DMS114 treated with DMSO at 0.1 percent for 48 hours (cell line): Measurements from ENCODE around the gene HIVEP2.

Experiments
- DNase-seq: peaks from one replicate; lab custom pipeline; 2025; ENCODE audit not compliant: unreplicated experiment; lab: John Stamatoyannopoulos, UW

HIVEP2 gene

DNA sequence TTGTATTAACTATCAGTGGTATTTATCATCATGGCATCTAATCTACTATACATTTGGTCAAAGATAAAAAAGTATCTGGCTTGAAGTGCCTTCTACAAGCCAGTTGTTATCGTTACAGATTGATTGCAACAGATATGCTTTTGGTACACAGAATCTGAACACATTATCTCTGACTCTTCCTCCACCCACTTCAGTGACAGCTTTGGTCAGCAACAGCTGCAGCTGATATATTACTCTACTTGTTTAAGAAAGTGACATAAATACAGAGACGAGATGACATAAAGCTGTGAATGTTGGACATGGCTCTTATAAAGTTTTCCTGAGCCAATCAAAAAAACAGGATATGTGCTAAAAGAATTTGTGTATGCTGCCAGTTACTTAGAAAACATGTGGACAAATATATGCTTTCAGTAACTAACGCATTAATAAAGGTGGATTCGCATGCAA lies 77.6 kb downstream of the HIVEP2 start:
- DNase-seq: no peak

DNA sequence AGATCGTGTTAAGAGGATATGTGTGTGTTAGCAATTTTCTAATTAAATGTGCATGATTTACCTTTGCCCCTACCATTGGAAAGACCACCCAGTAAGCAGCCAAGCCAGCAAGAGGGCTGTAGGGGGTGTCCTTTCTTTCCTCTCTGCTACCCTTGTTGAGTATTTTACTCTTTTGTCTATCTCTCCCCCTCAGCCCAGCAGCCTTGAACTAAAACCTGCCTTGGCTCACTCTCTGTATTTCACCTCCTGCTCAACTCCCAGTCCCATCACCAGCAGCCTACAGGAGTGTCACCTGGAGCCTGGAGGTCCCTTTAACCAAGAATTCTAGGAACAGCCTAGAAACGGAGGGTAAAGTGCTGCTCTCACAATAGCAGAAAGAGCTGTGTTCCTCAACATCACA lies 81.0 kb downstream of the HIVEP2 start:
- no peak for DNase-seq

GRCh38 chr6:142861711-142862110 lies 83.3 kb downstream of the HIVEP2 start:
- DNase-seq: no peak

DNA sequence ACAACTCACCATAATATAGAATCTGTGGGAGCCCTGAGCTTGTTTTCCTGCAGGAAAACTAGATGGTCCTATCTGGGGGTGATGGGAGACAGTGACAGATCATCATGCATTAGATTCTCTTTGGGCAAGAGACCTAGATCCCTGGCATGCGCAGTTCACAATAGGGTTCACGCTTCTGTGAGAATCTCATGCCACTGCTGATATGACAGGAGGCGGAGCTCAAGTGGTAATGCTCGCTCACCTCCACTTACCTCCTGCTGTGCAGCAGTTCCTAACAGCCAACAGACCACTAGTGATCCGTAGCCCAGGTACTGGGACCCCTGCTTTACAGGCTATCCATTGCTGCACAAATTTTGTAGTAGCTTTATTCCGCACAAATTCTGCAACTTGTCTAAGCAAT lies 84.5 kb downstream of the HIVEP2 start:
- DNase-seq: no peak

- DNase-seq: no peak
Measured at GRCh38 chr6:142857796-142858555, 87.0 kb downstream of the HIVEP2 start.

DNA sequence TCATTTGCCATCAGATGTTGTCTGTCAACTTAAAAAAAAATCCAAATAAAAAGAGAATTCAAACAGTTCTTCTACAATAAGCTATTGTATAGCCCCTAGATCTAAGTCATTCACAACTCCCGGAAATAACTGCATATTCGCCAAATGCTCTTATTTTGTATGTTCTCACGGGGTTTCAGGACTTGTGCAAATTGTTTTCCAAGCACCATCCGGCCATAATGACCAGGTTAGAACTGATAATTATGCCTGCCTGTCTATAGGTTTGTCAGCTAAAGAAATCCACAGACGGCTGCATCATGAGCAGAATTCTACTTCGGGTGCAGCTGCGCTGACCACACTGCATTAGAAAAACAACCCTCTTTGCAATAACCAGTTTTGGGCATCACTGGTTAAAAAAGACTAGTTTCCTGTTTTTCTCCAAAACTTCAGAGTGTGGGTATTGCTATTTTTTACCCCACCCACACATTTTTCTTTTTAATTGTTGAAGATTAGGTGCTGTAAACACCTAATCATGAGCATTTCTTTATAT lies 87.7 kb downstream of the HIVEP2 start:
- DNase-seq: no peak

DNA sequence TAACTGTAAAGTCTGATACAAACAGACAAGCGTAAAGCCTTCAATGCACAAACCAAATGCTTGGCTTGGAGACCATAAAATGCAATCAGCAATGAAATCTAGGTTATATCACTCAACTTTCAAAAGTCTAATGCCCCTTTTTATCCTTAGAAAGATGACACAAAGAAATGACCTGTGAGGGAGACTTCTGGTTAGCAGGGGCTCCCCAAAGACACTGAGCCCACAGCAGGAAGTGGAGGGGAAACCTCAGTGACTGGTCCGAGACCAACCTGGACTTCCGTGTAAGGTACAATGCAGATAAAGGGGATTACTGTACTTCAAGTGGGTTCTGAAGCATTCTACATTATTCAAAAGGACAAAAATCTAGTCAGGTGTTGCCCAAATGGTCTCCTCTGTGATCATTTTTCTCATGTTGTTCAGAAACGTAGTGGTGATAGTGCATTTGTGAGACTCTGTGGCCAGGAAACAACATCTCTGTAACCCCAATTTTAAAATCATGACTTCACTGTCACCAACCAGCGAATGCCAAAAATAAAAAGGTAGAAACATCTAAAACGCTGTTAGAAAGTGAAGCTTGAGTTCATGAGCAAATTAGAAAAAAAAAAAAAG lies 88.2 kb downstream of the HIVEP2 start:
- DNase-seq: no peak

DNA sequence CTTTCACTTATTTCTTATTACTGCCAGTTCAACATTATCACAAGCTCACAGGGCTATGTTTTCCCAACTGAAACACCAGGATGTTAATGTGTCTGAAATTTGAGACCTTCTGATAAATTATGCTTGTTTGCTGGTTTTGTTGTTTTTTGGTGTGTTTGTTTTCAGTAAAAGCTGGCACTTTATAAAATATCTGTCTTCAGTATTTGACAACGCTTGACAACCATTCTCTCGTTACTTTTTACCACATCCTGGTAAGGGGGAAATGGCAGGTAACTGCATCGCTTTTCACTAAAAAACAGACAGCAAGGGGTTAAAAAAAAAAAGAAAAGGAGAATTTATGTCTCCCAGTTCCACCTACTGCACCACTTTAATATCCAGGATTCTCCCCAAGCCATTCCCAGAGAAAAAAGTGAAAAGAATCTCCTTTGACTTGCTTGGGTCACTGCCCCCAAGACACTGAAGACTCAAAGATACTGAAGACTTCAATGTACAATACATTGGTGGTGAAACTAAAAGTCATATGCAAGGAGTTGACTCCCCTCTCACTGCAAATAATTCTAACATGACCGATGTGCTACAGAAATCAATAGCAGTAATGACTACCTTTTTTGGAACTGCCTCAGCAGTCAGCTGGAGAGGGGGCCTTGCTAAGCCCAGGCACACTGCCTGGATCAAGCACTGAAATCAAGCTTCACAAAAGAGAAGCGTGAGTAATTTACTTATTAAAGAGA lies 88.9 kb downstream of the HIVEP2 start:
- DNase-seq: no peak

GRCh38 chr6:142854589-142855488 lies 90.1 kb downstream of the HIVEP2 start:
- DNase-seq: no peak

DNA sequence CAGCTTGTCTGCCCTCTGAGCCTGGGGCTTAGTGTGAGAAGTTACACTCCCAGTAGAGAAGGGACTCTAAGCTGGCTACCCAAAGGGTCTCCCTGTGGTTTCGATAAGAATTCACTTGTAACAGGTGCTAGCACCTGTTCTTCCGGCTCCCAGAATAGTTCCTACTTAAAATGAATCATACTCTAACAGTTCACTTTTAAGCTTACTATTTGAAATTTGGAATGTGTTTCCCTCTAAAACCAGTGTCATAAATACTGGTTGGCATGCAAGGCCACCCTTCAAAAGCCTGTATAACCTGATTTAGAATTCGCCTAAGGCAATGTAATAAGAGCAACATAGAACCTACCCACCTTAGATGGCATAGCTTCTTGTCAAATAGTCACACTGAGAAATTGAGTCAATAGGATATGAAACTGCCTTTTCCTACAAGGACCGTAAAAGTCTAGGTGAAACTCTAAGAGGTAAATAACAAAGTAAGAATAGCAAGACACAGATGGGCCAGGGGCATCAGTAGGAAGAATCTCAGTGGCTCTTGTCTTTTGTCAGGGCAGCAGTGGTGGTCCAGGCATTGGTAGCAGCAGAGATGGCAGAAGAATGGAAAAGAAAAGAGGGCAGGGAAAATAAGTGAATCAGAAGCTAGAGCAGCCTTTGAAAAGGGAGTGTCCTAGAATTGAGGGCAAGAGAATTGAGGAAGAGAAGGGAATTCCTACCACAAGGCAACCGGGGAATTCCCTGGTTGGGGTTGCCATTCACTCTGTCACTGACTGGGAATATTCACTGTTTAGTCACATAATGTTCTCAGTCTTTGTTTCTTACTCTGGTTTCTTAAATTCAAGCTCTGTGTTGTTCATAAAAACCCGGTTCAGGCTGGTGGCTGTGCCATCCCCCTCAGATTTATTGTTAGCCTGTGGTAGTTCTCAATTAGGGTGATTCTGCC lies 91.5 kb downstream of the HIVEP2 start:
- no peak for DNase-seq

- no peak for DNase-seq
Measured at GRCh38 chr6:142851601-142852000, 93.4 kb downstream of the HIVEP2 start.

GRCh38 chr6:142850679-142851423 lies 94.1 kb downstream of the HIVEP2 start:
- DNase-seq: no peak

GRCh38 chr6:142848976-142849375 lies 96.0 kb downstream of the HIVEP2 start:
- no peak for DNase-seq

DNA sequence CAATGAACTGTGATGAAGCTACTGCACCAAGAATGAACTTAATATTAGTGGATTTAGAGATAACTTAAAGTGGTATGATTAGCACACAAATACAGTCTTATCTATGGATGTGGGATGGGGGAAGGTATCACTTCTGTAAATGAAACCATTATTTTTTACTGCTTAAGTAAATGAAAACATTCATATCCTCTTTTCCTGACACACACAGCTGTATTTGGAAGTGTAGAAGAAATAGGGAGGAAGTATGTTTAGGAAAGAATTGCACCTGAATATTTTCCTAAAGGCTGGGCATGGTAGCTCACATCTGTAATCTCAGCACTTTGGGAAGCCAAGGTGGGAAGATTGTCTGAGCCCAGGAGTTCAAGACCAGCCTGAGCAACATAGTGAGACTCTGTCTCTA lies 96.8 kb downstream of the HIVEP2 start:
- no peak for DNase-seq

DNA sequence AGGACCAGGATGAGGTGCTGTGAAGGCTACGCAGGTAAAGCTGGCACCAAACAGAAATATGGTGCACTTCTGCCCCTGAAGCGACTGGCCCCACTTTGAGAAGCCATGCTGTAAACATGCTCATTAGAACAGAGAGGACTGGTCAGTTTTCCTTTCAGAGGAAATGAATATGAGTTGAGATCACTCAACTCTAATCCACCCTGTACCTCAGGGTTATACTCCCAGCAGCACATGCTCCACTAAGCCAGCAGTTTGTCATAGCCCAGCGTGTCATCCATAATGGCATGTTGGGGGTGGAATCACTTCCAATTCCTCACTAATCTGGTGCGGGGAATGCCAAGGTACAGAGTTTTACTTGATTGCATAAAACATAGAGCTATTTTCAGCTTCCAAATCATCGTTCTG lies 98.1 kb downstream of the HIVEP2 start:
- DNase-seq: no peak

- no peak for DNase-seq
Measured at GRCh38 chr6:142846459-142846831, 98.5 kb downstream of the HIVEP2 start.

GRCh38 chr6:142845624-142846458 lies 99.1 kb downstream of the HIVEP2 start:
- no peak for DNase-seq

DNA sequence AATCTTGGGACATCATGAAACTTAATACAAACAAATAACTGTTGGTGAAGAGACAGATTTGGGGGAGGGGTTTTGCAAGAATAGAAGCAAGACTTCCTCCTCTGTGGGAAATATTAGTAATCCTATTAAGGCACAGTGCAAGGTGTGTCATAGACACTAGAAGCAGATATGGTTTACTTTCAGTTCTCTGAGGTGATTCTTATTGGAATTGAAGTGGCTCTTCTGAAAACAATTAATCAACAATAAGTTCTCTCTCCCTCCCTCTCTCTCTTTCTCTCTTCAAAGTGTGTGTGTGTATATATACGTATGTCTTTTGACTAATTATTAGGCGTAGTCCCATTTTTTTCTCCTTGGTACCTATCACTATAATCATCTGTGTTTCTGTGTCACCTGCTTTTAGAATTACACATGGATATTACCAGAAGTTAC lies 99.8 kb downstream of the HIVEP2 start:
- no peak for DNase-seq
